Measurements from ENCODE around the gene CHFR.
"Not testable (repeated sequence)": the region's sequence is repeated elsewhere in the genome, so short reads cannot be mapped to it uniquely, and the experiment has no call there.

Gene CHFR

GRCh38 chr12:132886529-132887477 lies 602 bp downstream of the CHFR start:
- DNase-seq (ENCODE audit: extremely low read depth, insufficient read length) = peak; percentile 44
- no peak for TF ChIP-seq CTCF (IDR thresholded peaks at IDR 0.05; ENCODE audit: insufficient read depth, low read length, poor library complexity, severe bottlenecking)

GRCh38 chr12:132881818-132882217 lies 5.6 kb downstream of the CHFR start:
- H3K4me3 ChIP-seq (replicated peaks; ENCODE audit: low read depth, low read length) = no peak overlapping the region
- no peak for DNase-seq (ENCODE audit: extremely low read depth, insufficient read length)
- TF ChIP-seq CTCF (IDR thresholded peaks at IDR 0.05; ENCODE audit: insufficient read depth, low read length, poor library complexity, severe bottlenecking) = no peak
- peaks cover 16% of the 10 kb centered on the region for H3K36me3 ChIP-seq (ENCODE audit: control insufficient read depth, insufficient read depth, low read length)
- H3K27me3 ChIP-seq (replicated peaks; ENCODE audit: control insufficient read depth, insufficient read depth, low read length) = no peaks in the 10 kb centered on the region

More at GRCh38 chr12:132886529-132887477, 602 bp downstream of the CHFR start:
- Histone ChIP-seq H3K36me3 (ENCODE audit: control insufficient read depth, insufficient read depth, low read length) (peaks cover 10% of the 10 kb centered on the region), H3K4me3 (replicated peaks; ENCODE audit: low read depth, low read length) (peak overlapping the region; percentile 88), H3K27me3 (replicated peaks; ENCODE audit: control insufficient read depth, insufficient read depth, low read length) (no peaks in the 10 kb centered on the region)

GRCh38 chr12:132874620-132875019 lies 12.8 kb downstream of the CHFR start:
- peaks cover 29% of the 10 kb centered on the region for H3K36me3 ChIP-seq (ENCODE audit: control insufficient read depth, insufficient read depth, low read length)
- H3K27me3 ChIP-seq (replicated peaks; ENCODE audit: control insufficient read depth, insufficient read depth, low read length); H3K4me3 ChIP-seq (replicated peaks; ENCODE audit: low read depth, low read length); DNase-seq (ENCODE audit: extremely low read depth, insufficient read length): not testable (repeated sequence)

GRCh38 chr12:132874175-132874574 lies 13.2 kb downstream of the CHFR start:
- peaks cover 33% of the 10 kb centered on the region for H3K36me3 ChIP-seq (ENCODE audit: control insufficient read depth, insufficient read depth, low read length)

GRCh38 chr12:132873724-132874123 lies 13.7 kb downstream of the CHFR start:
- DNase-seq (ENCODE audit: extremely low read depth, insufficient read length) = no peak
- no peak overlapping the region for H3K4me3 ChIP-seq (replicated peaks; ENCODE audit: low read depth, low read length)
- H3K36me3 ChIP-seq (ENCODE audit: control insufficient read depth, insufficient read depth, low read length) = peaks cover 33% of the 10 kb centered on the region
- H3K27me3 ChIP-seq (replicated peaks; ENCODE audit: control insufficient read depth, insufficient read depth, low read length) = no peaks in the 10 kb centered on the region
- no peak for TF ChIP-seq CTCF (IDR thresholded peaks at IDR 0.05; ENCODE audit: insufficient read depth, low read length, poor library complexity, severe bottlenecking)

More at GRCh38 chr12:132874175-132874574, 13.2 kb downstream of the CHFR start:
- TF ChIP-seq CTCF (IDR thresholded peaks at IDR 0.05; ENCODE audit: insufficient read depth, low read length, poor library complexity, severe bottlenecking) = no peak
- H3K4me3 ChIP-seq (replicated peaks; ENCODE audit: low read depth, low read length) = no peak overlapping the region
- H3K27me3 ChIP-seq (replicated peaks; ENCODE audit: control insufficient read depth, insufficient read depth, low read length) = no peaks in the 10 kb centered on the region
- no peak for DNase-seq (ENCODE audit: extremely low read depth, insufficient read length)

- Histone ChIP-seq H3K27me3 (replicated peaks; ENCODE audit: control insufficient read depth, insufficient read depth, low read length) (no peaks in the 10 kb centered on the region), H3K36me3 (ENCODE audit: control insufficient read depth, insufficient read depth, low read length) (peaks cover 33% of the 10 kb centered on the region), H3K4me3 (replicated peaks; ENCODE audit: low read depth, low read length) (no peak overlapping the region)
- no peak for DNase-seq (ENCODE audit: extremely low read depth, insufficient read length)
- no peak for TF ChIP-seq CTCF (IDR thresholded peaks at IDR 0.05; ENCODE audit: insufficient read depth, low read length, poor library complexity, severe bottlenecking)
Measured at GRCh38 chr12:132872975-132873421, 14.4 kb downstream of the CHFR start.
